ENCODE results near the gene CPAMD8. TPM values are rescaled to one million over a fixed set of nuclear protein-coding genes. Genes with fewer than 3 reads are reported as not detected.

CPAMD8 gene
- total and polyA plus RNA-seq, 10 of the 15 experiments (the other 5 are each of a cell fraction or from before 2014, with no cell fraction given), result 0.12 to 0.97 (median 0.25) TPM; not detected in 3

GRCh38 chr19:17075035-17075863 is 48.6 kb upstream of the CPAMD8 start, which contains the start of the genes HAUS8 and MYO9B (continued):
- no peak for TF ChIP-seq ATF2 (IDR thresholded peaks at IDR 0.05; ENCODE audit: low read length)
- peak; percentile 97 for TF ChIP-seq E2F4 (IDR thresholded peaks at IDR 0.05; ENCODE audit: low read depth, low read length)
- no peak for TF ChIP-seq CHD4 (IDR thresholded peaks at IDR 0.05)
- peak; percentile 60; the same call in 1 of the 2 replicates for TF ChIP-seq IRF3 (IDR thresholded peaks at IDR 0.05)
- peak; percentile 68; the same call in 1 of the 2 replicates for TF ChIP-seq SMARCA5 (IDR thresholded peaks at IDR 0.05)
- TF ChIP-seq POU2F2 (IDR thresholded peaks at IDR 0.05; ENCODE audit: borderline replicate concordance, low read depth, low read length), result peak; percentile 58; the same call in 1 of the 3 replicates
- peak; percentile 99 for TF ChIP-seq NKRF (conservative IDR thresholded peaks at IDR 0.05)
- TF ChIP-seq YBX1 (IDR thresholded peaks at IDR 0.05), result no peak
- TF ChIP-seq ELK1 (IDR thresholded peaks at IDR 0.05; ENCODE audit: low read depth, low read length), result peak; percentile 70; the same call in 1 of the 2 replicates
- peak; percentile 58 for TF ChIP-seq CBFB (IDR thresholded peaks at IDR 0.05; ENCODE audit: low read depth)
- TF ChIP-seq HSF1 (IDR thresholded peaks at IDR 0.05; ENCODE audit: low read depth, low read length), result peak; percentile 67; the same call in 1 of the 2 replicates
- no peak for TF ChIP-seq MEF2B (IDR thresholded peaks at IDR 0.05; ENCODE audit: partially characterized antibody, poor library complexity, severe bottlenecking)
- peak; percentile 100 for TF ChIP-seq SREBF1 (IDR thresholded peaks at IDR 0.05; ENCODE audit: low read length)
- no peak for TF ChIP-seq RCOR1 (conservative IDR thresholded peaks at IDR 0.05; ENCODE audit: low read depth, low read length)
- TF ChIP-seq GATAD2B (conservative IDR thresholded peaks at IDR 0.05; ENCODE audit: low read depth), result peak; percentile 85
- TF ChIP-seq IKZF1 (conservative IDR thresholded peaks at IDR 0.05), result peak; percentile 54
- no peak for TF ChIP-seq EED (IDR thresholded peaks at IDR 0.05; ENCODE audit: low read depth)
- peak; percentile 19; the same call in 1 of the 2 replicates for TF ChIP-seq MLLT1 (IDR thresholded peaks at IDR 0.05)

All from GM12878 (cell line).